Stimulated activated CD4-positive, alpha-beta T cell treated with anti-CD3 and anti-CD28 coated beads, TNF-alpha, amount 100 ng/mL, for 4 hours (primary cell): ENCODE measurements around the gene RPL19.
A peak's percentile ranks its signal among the peaks of the same experiment; 100 is the strongest.
"Not testable (repeated sequence)": the region's sequence is repeated elsewhere in the genome, so short reads cannot be mapped to it uniquely, and the experiment has no call there.

Source experiments
- DNase-seq, 3 experiments: peaks; one replicate each; pipeline ENCODE4 v3.0.0-alpha.2; 2020; ENCODE audit warnings: low read depth in 3 of 3

Gene RPL19

GRCh38 chr17:39200070-39200879, at the start of gene RPL19:
Gene RPL19, plus strand, starts transcription at chr17:39200283. Its CDS starts 62 bp downstream, at chr17:39200345.
- peak; percentile 59 to 72 (median 71) for DNase-seq

- DNase-seq, result no peak
Measured at GRCh38 chr17:39150795-39151149, 49.3 kb upstream of the RPL19 start.

GRCh38 chr17:39151150-39151942, 48.7 kb upstream of the RPL19 start, which contains the start of gene PLXDC1:
Gene PLXDC1, minus strand, starts transcription at chr17:39151637. Its CDS starts 200 bp downstream, at chr17:39151437.
- DNase-seq, result no peak

GRCh38 chr17:39151943-39152818, 47.9 kb upstream of the RPL19 start:
- DNase-seq, result no peak

GRCh38 chr17:39153599-39154051, 46.5 kb upstream of the RPL19 start:
- peak; percentile 86 to 97 (median 91) for DNase-seq

GRCh38 chr17:39155654-39156053, 44.4 kb upstream of the RPL19 start:
- DNase-seq, result no peak

- DNase-seq, result no peak
Measured at GRCh38 chr17:39156491-39156890, 43.6 kb upstream of the RPL19 start.

- DNase-seq, result no peak
Measured at GRCh38 chr17:39158623-39159022, 41.5 kb upstream of the RPL19 start.

- no peak for DNase-seq
Measured at GRCh38 chr17:39161962-39162361, 38.1 kb upstream of the RPL19 start.

- DNase-seq, result peak; percentile 53 to 54 (median 54)
Measured at GRCh38 chr17:39164675-39165143, 35.4 kb upstream of the RPL19 start.

GRCh38 chr17:39165178-39165840, 34.8 kb upstream of the RPL19 start:
- DNase-seq, result no peak

GRCh38 chr17:39165841-39166349, 34.2 kb upstream of the RPL19 start, which contains the start of gene ARL5C:
Gene ARL5C, minus strand, starts transcription at chr17:39166161. Its CDS starts 401 bp downstream, at chr17:39165760.
- DNase-seq, result no peak

- DNase-seq, result no peak
Measured at GRCh38 chr17:39166437-39167335, 33.4 kb upstream of the RPL19 start.

GRCh38 chr17:39167476-39167875, 32.6 kb upstream of the RPL19 start:
- no peak for DNase-seq

- DNase-seq, result not testable (repeated sequence)
Measured at GRCh38 chr17:39168503-39168902, 31.6 kb upstream of the RPL19 start.

- no peak for DNase-seq
Measured at GRCh38 chr17:39169101-39169500, 31.0 kb upstream of the RPL19 start.

- DNase-seq, result no peak
Measured at GRCh38 chr17:39169518-39169917, 30.6 kb upstream of the RPL19 start.

- DNase-seq, result no peak
Measured at GRCh38 chr17:39170109-39170508, 30.0 kb upstream of the RPL19 start.

GRCh38 chr17:39170558-39170957, 29.5 kb upstream of the RPL19 start:
- no peak for DNase-seq

- DNase-seq, result no peak
Measured at GRCh38 chr17:39171933-39172332, 28.1 kb upstream of the RPL19 start.
